ENCODE measurements around the gene EGF. TPM values are rescaled to one million over a fixed set of nuclear protein-coding genes. Genes with fewer than 3 reads are reported as not detected.

The EGF gene
- total RNA-seq, 4 donors from 2014 or later: 0.80 to 14.1 (median 5.2) TPM

GRCh38 chr4:109979920-109980717 is 67.4 kb downstream of the EGF start:
- TF ChIP-seq POLR2A (IDR thresholded peaks at IDR 0.05): no peak
- TF ChIP-seq CTCF (IDR thresholded peaks at IDR 0.05): no peak
- Histone ChIP-seq H3K4me3 (no peak overlapping the region), H3K27me3 (no peaks in the 10 kb centered on the region), H3K27ac (no peak overlapping the region), H3K36me3 (no peaks in the 10 kb centered on the region), H3K4me1 (no peaks in the 10 kb centered on the region), H3K9me3 (no peaks in the 10 kb centered on the region)
- DNase-seq: no peak

GRCh38 chr4:109981936-109982335 is 69.3 kb downstream of the EGF start:
- no peaks in the 10 kb centered on the region for H3K9me3 ChIP-seq
- H3K36me3 ChIP-seq: no peaks in the 10 kb centered on the region
- no peaks in the 10 kb centered on the region for H3K27me3 ChIP-seq
- no peak for DNase-seq
- no peak overlapping the region for H3K4me3 ChIP-seq
- H3K27ac ChIP-seq: no peak overlapping the region
- H3K4me1 ChIP-seq: no peaks in the 10 kb centered on the region
- no peak for TF ChIP-seq POLR2A (IDR thresholded peaks at IDR 0.05)
- TF ChIP-seq CTCF (IDR thresholded peaks at IDR 0.05): no peak

- Histone ChIP-seq H3K27me3 (no peaks in the 10 kb centered on the region), H3K4me3 (no peak overlapping the region), H3K9me3 (no peaks in the 10 kb centered on the region), H3K4me1 (no peaks in the 10 kb centered on the region), H3K27ac (no peak overlapping the region), H3K36me3 (no peaks in the 10 kb centered on the region)
- TF ChIP-seq POLR2A (IDR thresholded peaks at IDR 0.05): no peak
- TF ChIP-seq CTCF (IDR thresholded peaks at IDR 0.05): no peak
- no peak for DNase-seq
These were observed 69.8 kb downstream of the EGF start for GRCh38 chr4:109982521-109982920.

GRCh38 chr4:109985993-109986974 is 73.6 kb downstream of the EGF start:
- Histone ChIP-seq H3K4me3 (no peak overlapping the region), H3K4me1 (no peaks in the 10 kb centered on the region), H3K9me3 (no peaks in the 10 kb centered on the region), H3K36me3 (no peaks in the 10 kb centered on the region), H3K27me3 (no peaks in the 10 kb centered on the region), H3K27ac (no peak overlapping the region)
- DNase-seq: no peak
- TF ChIP-seq CTCF (IDR thresholded peaks at IDR 0.05) (no peak), POLR2A (IDR thresholded peaks at IDR 0.05) (no peak)

GRCh38 chr4:109989044-109989443 is 76.4 kb downstream of the EGF start:
- peak in 1 of 3 donors; percentile 50 for DNase-seq
- H3K36me3 ChIP-seq: no peaks in the 10 kb centered on the region
- no peak overlapping the region for H3K4me3 ChIP-seq
- no peaks in the 10 kb centered on the region for H3K4me1 ChIP-seq
- H3K27me3 ChIP-seq: no peaks in the 10 kb centered on the region
- no peaks in the 10 kb centered on the region for H3K9me3 ChIP-seq
- no peak for TF ChIP-seq CTCF (IDR thresholded peaks at IDR 0.05)
- TF ChIP-seq POLR2A (IDR thresholded peaks at IDR 0.05): no peak
- no peak overlapping the region for H3K27ac ChIP-seq
